IgD-negative memory B cell (primary cell): Measurements from ENCODE around the gene TMEM130. TPM values are rescaled to one million over a fixed set of nuclear protein-coding genes. Genes with fewer than 3 reads are reported as not detected.

Source experiments
- H3K27ac Mint-ChIP-seq, 3 donors: one replicate each; pipeline ENCODE4 v1.8.0; 2020 to 2022; ENCODE audit warnings: mild to moderate bottlenecking in 3 of 3, mixed read lengths in 3 of 3, moderate library complexity in 1 of 3
- H3K27me3 Mint-ChIP-seq: one replicate; pipeline ENCODE4 v1.8.0; 2021; ENCODE audit warnings: mixed read lengths
- H3K36me3 Mint-ChIP-seq: one replicate; pipeline ENCODE4 v1.8.0; 2020; ENCODE audit warnings: mild to moderate bottlenecking, mixed read lengths
- H3K4me1 Mint-ChIP-seq, 3 donors: one replicate each; pipeline ENCODE4 v1.8.0; 2020 to 2022; ENCODE audit warnings: mixed read lengths in 3 of 3, mild to moderate bottlenecking in 1 of 3
- H3K4me3 Mint-ChIP-seq, 4 donors: one replicate each; pipeline ENCODE4 v1.8.0; 2020 to 2022; ENCODE audit warnings: mild to moderate bottlenecking in 4 of 4, mixed read lengths in 4 of 4, moderate library complexity in 3 of 4
- H3K9me3 Mint-ChIP-seq, 3 donors: one replicate each; pipeline ENCODE4 v1.8.0; 2020 to 2021; ENCODE audit warnings: mixed read lengths in 3 of 3, mild to moderate bottlenecking in 1 of 3
- polyA plus RNA-seq: library from polyadenylated mRNA; unstranded; fragments of 300-500 nt; fragmentation: Illumina TruSeq; gene quantifications from one replicate; pipeline ENCODE4 v1.2.3, GENCODE V29; 2021

TMEM130 gene, protein sequence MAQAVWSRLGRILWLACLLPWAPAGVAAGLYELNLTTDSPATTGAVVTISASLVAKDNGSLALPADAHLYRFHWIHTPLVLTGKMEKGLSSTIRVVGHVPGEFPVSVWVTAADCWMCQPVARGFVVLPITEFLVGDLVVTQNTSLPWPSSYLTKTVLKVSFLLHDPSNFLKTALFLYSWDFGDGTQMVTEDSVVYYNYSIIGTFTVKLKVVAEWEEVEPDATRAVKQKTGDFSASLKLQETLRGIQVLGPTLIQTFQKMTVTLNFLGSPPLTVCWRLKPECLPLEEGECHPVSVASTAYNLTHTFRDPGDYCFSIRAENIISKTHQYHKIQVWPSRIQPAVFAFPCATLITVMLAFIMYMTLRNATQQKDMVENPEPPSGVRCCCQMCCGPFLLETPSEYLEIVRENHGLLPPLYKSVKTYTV
- not detected for polyA plus RNA-seq

DNA sequence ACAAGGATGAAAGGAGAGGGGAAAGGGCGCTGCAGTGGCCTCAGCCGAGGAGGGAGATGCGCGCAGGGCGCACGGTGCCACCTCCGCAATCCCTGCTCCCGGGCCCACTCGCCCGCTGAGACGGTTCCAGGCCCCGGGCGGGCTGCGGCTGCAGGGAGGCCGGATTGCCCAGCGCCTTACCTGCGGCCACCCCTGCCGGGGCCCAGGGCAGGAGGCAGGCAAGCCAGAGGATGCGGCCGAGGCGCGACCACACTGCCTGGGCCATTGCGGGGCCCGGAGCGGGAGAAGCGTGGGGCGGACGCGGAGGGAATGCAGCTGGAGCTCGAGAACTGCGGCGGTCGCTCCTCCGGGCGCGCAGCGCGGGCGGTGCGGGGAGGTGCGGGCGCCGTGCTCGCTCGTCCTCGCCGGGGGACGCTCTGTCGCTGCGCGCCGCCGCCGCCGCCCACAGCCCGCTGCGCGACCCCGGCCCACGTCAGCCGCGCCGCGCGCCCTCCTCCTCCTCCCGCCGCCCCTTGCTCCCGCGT lies at the start of gene TMEM130:
TSS of gene TMEM130 (minus strand) at position 418 of the 524 bp plus-strand sequence. CDS start at position 265, 153 bp downstream.
- Mint-ChIP-seq H3K27me3 (peaks cover 6% of the 10 kb centered on the region), H3K9me3 (no peaks in the 10 kb centered on the region), H3K4me1 (peaks cover 3 to 4% (median 3%) of the 10 kb centered on the region in 3 donors), H3K4me3 (peak within 1 kb of the TSS; percentile 84 to 96 (median 89)), H3K36me3 (no peaks in the 10 kb centered on the region), H3K27ac (peak within 1 kb of the TSS in 1 of 3 donors; percentile 21)

DNA sequence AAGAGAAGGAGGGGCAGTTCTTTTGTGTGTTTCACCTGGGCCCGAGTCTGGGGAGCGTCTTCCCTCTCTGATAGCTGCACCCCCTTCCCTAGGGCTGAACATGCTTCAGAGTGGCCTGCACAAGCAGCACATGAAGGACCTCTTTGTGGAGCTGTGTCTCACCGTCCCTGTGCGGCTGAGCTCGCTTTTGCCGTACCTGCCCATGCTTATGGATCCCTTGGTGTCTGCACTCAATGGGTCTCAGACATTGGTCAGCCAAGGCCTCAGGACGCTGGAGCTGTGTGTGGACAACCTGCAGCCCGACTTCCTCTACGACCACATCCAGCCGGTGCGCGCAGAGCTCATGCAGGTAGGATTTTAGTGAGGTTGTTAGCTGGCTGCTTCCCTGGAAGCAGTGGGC lies 47.5 kb upstream of the TMEM130 start:
- Mint-ChIP-seq H3K4me3 (no peak overlapping the region), H3K36me3 (peaks cover 4% of the 10 kb centered on the region)

DNA sequence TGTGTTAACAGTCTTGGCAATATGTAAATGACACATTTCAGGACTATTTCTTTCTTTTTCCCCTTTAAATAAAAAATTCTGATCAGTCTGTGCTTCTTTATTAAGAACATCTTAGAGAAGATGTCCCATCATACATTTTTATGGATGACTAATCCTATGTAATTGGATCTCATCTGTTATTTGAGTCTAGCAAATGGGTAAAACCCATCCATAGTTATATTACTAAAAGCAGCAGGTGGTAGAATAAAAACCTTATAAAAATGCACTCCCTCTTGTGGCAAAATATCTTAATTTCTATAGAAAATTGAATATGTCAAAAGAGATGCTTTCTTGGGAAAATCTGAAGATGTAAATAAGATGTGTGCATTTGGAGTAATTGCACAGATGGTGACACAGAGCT lies 43.8 kb upstream of the TMEM130 start:
- Mint-ChIP-seq H3K27me3 (no peaks in the 10 kb centered on the region), H3K9me3 (no peaks in the 10 kb centered on the region), H3K36me3 (peaks cover 4% of the 10 kb centered on the region)

More for the DNA sequence above, 47.5 kb upstream of the TMEM130 start:
- no peaks in the 10 kb centered on the region for H3K27me3 Mint-ChIP-seq
- no peaks in the 10 kb centered on the region for H3K4me1 Mint-ChIP-seq
- H3K9me3 Mint-ChIP-seq, result no peaks in the 10 kb centered on the region
- no peak overlapping the region for H3K27ac Mint-ChIP-seq

DNA sequence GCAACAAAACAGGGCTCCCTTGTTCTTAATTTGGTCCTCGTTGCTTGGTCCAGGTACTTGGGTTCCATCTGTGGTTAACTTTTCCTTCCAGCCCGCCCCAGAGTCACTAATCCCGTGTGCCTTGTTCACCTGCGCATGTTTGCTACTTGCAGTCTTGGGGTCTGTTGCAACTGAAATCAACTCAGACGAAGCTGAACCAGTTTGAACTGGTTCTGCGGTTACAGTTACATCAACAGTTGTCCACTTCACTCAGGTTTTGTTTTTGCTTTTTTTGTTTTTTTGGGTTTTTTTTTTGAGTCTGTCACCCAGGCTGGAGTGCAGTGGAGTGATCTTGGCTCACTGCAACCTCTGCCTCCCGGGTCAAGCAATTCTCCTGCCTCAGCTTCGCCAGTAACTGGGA lies 43.2 kb upstream of the TMEM130 start:
- Mint-ChIP-seq H3K4me3 (no peak overlapping the region), H3K27ac (peak overlapping the region in 1 of 3 donors; percentile 80), H3K4me1 (no peaks in the 10 kb centered on the region), H3K27me3 (no peaks in the 10 kb centered on the region), H3K9me3 (no peaks in the 10 kb centered on the region), H3K36me3 (peaks cover 1% of the 10 kb centered on the region)

More for the DNA sequence above, 43.8 kb upstream of the TMEM130 start:
- Mint-ChIP-seq H3K27ac (peak overlapping the region in 1 of 3 donors; percentile 80), H3K4me3 (no peak overlapping the region), H3K4me1 (no peaks in the 10 kb centered on the region)

DNA sequence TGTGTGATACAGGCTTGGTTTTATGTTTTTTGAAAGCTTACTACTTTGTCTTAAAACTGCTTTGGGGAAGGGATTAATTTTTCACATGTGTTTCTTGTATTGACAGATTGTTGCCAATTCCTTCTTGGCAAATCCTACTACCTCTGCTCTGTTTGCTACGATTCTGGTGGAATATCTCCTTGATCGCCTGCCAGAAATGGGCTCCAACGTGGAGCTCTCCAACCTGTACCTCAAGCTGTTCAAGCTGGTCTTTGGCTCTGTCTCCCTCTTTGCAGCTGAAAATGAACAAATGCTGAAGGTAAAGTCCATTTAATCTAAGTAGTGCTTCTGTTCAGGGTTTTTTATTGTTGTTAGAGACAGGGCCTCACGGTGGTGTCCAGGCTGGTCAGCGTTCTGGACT lies 42.1 kb upstream of the TMEM130 start:
- Mint-ChIP-seq H3K4me1 (no peaks in the 10 kb centered on the region), H3K9me3 (no peaks in the 10 kb centered on the region), H3K36me3 (no peaks in the 10 kb centered on the region), H3K4me3 (no peak overlapping the region), H3K27me3 (no peaks in the 10 kb centered on the region), H3K27ac (no peak overlapping the region)

DNA sequence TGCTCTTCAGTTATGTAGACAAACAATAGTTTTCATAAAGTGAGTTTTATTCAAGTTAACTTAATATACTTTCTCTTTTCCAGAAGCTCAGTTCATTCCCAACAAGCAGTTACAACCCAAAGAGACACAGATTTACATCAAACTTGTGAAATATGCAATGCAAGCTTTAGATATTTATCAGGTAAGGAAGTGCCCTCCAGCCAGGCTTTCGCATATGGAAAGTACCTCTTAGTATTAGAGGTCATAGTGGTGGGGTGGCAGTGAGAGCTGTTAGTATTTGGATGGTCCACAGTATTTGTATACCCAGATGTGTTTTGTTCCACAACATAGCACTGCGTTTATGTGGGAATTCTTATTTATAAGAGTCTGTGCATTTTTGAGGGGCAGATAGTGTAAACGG lies 40.6 kb upstream of the TMEM130 start:
- H3K4me3 Mint-ChIP-seq, result no peak overlapping the region
- H3K4me1 Mint-ChIP-seq, result no peaks in the 10 kb centered on the region
- H3K9me3 Mint-ChIP-seq, result no peaks in the 10 kb centered on the region
- H3K27ac Mint-ChIP-seq, result no peak overlapping the region
- no peaks in the 10 kb centered on the region for H3K27me3 Mint-ChIP-seq
- H3K36me3 Mint-ChIP-seq, result no peaks in the 10 kb centered on the region

DNA sequence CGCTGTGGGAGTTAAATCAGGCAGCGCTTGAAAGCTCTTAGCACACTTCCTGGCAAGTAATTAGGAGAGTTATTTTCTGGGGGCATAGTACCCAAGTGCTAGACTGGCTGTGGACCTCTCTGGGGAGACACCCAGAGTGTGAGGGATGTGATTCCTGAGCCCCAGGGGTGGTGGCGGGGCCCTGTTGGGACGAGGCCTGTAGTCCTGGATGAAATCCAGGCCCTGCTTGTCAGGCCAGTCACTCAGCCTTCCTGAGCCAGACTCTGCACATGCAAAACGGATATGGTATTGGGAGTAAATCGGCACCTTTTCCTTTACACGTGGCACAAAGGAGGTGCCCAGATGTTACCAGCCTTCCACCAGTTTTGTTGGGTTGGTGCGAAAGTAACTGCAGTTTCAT lies 39.7 kb upstream of the TMEM130 start:
- Mint-ChIP-seq H3K27me3 (no peaks in the 10 kb centered on the region), H3K9me3 (no peaks in the 10 kb centered on the region), H3K27ac (no peak overlapping the region), H3K36me3 (peaks cover 5% of the 10 kb centered on the region), H3K4me1 (no peaks in the 10 kb centered on the region), H3K4me3 (no peak overlapping the region)

DNA sequence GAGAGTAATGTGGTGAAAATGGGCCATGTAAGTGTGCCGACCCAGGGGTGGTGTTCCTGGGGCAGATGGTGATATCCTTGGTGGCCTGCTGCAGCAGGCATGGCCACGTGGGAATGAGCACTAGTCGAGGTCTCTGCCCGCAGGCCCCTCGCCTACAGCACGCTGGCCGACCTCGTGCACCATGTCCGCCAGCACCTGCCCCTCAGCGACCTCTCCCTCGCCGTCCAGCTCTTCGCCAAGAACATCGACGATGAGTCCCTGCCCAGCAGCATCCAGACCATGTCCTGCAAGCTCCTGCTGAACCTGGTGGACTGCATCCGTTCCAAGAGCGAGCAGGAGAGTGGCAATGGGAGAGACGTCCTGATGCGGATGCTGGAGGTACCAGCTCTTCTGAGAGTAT lies 38.8 kb upstream of the TMEM130 start:
- Mint-ChIP-seq H3K9me3 (no peaks in the 10 kb centered on the region), H3K27ac (no peak overlapping the region), H3K27me3 (no peaks in the 10 kb centered on the region), H3K4me3 (no peak overlapping the region), H3K4me1 (peaks cover 0 to under 1% (median 0%) of the 10 kb centered on the region in 3 donors), H3K36me3 (peaks cover 5% of the 10 kb centered on the region)

DNA sequence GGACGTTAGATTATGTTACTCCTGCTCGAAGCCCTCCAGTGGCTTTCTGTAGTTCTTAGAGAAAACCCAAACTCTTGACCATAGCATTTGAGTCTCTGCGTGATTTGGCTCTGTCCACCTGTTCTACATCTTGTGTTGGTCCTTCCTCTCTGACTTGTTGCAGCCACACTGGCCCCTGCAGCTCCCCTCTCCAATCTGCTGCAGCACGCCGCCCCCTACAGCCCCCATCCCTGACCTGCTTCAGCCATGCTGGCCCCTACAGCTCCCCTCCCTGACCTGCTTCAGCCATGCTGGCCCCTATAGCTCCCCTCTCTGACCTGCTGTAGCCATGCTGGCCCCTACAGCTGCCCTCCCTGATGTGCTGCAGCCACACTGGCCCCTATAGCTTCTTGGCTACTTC lies 37.8 kb upstream of the TMEM130 start:
- H3K9me3 Mint-ChIP-seq, result no peaks in the 10 kb centered on the region
- H3K4me1 Mint-ChIP-seq, result peaks cover 0 to 3% (median 0%) of the 10 kb centered on the region in 3 donors
- H3K27ac Mint-ChIP-seq, result no peak overlapping the region
- H3K36me3 Mint-ChIP-seq, result peaks cover 5% of the 10 kb centered on the region
- H3K4me3 Mint-ChIP-seq, result no peak overlapping the region
- no peaks in the 10 kb centered on the region for H3K27me3 Mint-ChIP-seq

DNA sequence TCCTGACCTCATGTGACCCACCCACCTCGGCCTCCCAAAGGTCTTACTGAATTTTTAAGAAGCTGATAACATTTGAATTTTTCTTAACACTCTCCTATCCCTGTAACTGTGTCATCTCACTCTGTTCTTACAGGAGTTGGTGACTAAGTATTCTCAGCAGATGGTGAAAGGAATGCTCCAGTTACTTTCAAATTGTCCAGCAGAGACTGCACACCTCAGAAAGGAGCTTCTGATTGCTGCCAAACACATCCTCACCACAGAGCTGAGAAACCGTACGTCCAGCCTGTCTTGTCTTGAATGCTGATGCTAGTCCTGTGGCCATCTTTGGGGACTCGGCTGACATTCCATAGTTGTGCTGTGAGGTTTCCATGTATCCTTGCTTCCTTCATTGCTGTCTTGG lies 33.4 kb upstream of the TMEM130 start:
- no peaks in the 10 kb centered on the region for H3K27me3 Mint-ChIP-seq
- H3K27ac Mint-ChIP-seq, result no peak overlapping the region
- peaks cover 12% of the 10 kb centered on the region for H3K36me3 Mint-ChIP-seq
- H3K4me1 Mint-ChIP-seq, result peaks cover 0 to 4% (median 0%) of the 10 kb centered on the region in 3 donors
- H3K9me3 Mint-ChIP-seq, result no peaks in the 10 kb centered on the region
- H3K4me3 Mint-ChIP-seq, result no peak overlapping the region

DNA sequence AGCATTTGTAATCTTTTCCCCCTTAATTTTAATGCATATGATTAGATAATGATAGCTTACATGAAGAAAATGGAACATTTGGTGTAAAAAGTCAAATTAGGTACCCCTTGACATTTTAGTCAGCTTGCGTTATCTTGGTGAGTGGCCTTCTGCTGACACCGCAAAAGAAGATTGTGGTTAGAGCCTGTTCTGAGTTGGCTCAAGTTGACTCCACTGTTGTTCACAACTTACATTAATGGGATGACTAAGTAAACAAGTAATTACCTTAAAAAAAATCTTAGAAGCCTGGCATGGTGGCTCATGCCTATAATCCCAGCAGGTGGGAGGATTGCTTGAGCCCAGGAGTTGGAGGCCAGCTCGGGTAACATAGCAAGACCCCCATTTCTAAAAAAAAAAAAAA lies 32.7 kb upstream of the TMEM130 start:
- Mint-ChIP-seq H3K27me3 (no peaks in the 10 kb centered on the region), H3K36me3 (peaks cover 13% of the 10 kb centered on the region), H3K4me3 (no peak overlapping the region), H3K4me1 (peaks cover 0 to 4% (median 0%) of the 10 kb centered on the region in 3 donors), H3K27ac (no peak overlapping the region), H3K9me3 (no peaks in the 10 kb centered on the region)

DNA sequence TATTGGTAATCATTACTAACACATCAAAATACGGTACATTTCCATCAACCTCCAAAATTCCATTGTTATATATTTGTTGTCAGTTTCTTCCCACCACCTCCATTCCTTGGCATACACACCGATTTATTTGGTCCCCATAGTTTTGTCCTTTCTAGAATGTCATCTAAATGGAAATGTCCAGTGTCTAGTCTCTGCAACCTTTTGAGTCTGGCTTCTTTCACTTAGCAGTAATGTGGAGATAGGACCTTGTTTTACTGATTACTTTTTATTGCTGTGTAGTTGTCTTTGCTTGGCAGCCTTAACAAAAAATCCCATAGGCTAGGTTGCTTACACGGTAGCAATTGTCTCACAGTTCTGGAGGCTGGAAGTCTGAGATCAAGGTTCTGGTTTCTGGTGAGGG lies 31.0 kb upstream of the TMEM130 start:
- no peak overlapping the region for H3K4me3 Mint-ChIP-seq
- no peaks in the 10 kb centered on the region for H3K27me3 Mint-ChIP-seq
- peaks cover 14% of the 10 kb centered on the region for H3K36me3 Mint-ChIP-seq
- H3K27ac Mint-ChIP-seq, result no peak overlapping the region
- no peaks in the 10 kb centered on the region for H3K9me3 Mint-ChIP-seq
- peaks cover 0 to 4% (median 0%) of the 10 kb centered on the region in 3 donors for H3K4me1 Mint-ChIP-seq

DNA sequence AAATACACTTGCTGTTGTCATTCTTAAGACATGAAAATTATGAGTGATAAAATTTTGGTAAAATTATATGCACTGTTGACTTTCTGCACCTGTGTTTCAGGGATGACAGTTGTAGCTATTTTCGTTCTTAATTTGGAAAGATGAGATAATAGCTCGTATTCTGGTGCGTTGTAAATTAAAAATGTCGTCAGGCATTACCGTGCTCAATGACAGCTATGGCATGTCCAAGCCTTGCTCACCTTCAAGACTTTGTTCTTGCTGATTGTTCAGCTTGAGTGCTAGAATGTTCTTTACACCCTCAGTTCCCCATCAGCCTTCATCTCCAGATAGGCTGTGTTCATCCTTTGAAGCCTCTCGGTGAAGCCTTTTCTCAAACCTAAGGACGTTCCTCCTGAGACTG lies 30.0 kb upstream of the TMEM130 start:
- peaks cover 13% of the 10 kb centered on the region for H3K36me3 Mint-ChIP-seq
- no peaks in the 10 kb centered on the region for H3K27me3 Mint-ChIP-seq
- H3K27ac Mint-ChIP-seq, result no peak overlapping the region
- no peak overlapping the region for H3K4me3 Mint-ChIP-seq
- H3K9me3 Mint-ChIP-seq, result no peaks in the 10 kb centered on the region
- H3K4me1 Mint-ChIP-seq, result peaks cover 0 to 4% (median 0%) of the 10 kb centered on the region in 3 donors

DNA sequence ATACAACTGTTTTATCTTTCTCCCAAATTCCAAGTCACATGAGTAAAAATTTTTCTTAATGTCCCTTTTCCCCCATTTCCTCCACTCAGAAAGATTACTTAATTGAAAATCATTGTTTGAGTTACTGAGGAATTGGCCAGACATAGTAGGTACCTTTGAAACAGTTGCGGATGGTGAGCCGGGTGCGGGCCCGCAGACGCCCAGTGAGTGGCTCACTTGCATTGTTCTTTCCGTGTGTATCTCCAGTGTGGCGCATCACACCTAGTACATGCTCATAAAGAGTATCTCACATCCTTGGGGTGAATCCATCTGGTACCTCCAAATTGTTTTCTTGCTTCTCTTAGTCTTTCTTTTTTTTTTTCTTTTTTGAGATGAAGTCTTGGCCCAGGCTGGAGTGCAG lies 22.8 kb upstream of the TMEM130 start:
- Mint-ChIP-seq H3K27ac (peak overlapping the region in 1 of 3 donors; percentile 92), H3K27me3 (no peaks in the 10 kb centered on the region), H3K9me3 (no peaks in the 10 kb centered on the region), H3K4me1 (peaks cover 0 to 7% (median 6%) of the 10 kb centered on the region in 3 donors), H3K36me3 (peaks cover 6% of the 10 kb centered on the region), H3K4me3 (no peak overlapping the region)

DNA sequence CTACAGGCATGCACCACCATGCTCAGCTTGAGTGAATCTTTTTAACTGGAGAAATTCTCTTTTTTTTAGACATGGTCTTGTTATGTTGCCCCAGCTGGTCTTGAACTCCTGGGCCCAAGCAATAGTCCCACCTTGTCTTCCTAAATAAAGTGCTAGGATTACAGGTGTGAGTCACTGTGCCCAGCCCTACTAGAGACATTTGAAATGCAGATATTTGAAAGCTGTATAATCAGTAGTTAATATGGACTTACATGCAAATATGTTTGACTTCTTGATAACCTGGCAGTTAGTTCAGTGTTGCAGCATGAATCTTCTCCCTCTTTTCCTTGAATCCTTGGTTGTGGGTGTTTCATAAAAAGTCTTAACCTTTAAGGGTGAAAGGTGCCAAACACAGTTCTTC lies 17.2 kb upstream of the TMEM130 start:
- no peak overlapping the region for H3K4me3 Mint-ChIP-seq
- no peak overlapping the region for H3K27ac Mint-ChIP-seq
- H3K4me1 Mint-ChIP-seq, result peaks cover 2 to 14% (median 3%) of the 10 kb centered on the region in 3 donors
- H3K9me3 Mint-ChIP-seq, result no peaks in the 10 kb centered on the region
- H3K27me3 Mint-ChIP-seq, result no peaks in the 10 kb centered on the region
- peaks cover 5% of the 10 kb centered on the region for H3K36me3 Mint-ChIP-seq

DNA sequence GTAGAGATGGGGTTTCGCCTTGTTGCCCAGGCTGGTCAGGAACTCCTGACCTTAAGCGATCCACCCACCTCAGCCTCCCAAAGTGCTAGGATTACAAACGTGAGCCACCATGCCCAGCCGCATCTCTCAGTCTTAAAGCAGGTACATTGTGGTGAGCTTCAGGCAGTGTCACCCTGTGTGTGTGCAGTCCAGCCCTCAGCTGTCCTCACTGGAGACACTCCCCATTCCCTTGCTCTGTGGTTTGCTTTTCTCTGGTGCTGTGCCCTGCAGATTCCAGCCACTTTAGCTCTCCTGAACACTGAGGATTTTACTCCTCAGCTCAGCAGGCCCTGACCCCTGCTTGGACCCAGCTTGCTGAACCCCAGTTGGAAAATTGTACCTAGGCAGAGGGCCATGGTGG lies 14.6 kb upstream of the TMEM130 start:
- H3K4me3 Mint-ChIP-seq, result no peak overlapping the region
- H3K27ac Mint-ChIP-seq, result no peak overlapping the region
- peaks cover 5% of the 10 kb centered on the region for H3K36me3 Mint-ChIP-seq
- peaks cover 8 to 27% (median 9%) of the 10 kb centered on the region in 3 donors for H3K4me1 Mint-ChIP-seq
- no peaks in the 10 kb centered on the region for H3K27me3 Mint-ChIP-seq
- no peaks in the 10 kb centered on the region for H3K9me3 Mint-ChIP-seq
